ENCODE data around the gene UNG. TPM values are rescaled to one million over a fixed set of nuclear protein-coding genes. Genes with fewer than 3 reads are reported as not detected.

The UNG gene
- total RNA-seq, 2 donors from 2014 or later = 52.0 to 58.1 TPM

DNA sequence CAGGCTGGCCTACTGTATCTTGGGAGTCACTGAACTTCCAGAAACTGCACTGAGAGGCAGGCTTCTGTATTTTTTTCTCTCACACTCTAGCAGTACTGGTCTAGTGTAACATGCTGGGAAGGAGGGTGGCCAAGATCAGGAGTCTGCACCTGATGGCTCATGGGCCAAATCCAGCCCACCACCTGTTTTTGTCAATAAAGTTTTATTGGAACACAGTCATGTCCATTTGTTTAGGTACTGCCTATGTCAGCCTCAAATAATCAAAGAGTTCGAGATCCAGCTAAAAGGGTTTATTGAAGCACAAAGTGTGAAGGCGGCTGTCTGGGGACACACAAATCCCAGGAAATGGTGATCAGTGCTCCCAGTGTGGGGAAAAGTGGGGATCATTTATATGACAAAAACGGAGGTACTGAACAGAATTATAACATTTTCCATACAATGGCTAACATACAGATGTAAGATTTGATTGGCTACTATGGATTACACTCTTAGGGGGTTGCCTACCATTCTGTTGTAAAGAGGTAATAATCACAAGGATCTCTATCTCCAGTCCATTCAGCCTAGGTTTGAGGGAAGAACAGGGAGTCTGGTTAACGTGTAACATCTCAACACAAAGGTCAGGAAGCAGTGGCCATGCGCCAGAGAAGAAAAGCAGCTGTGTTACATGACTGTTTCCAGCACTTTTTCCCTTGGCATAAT, 32.1 kb upstream of the UNG start:
- Mint-ChIP-seq H3K27me3 (ENCODE audit: low read depth) (no peaks in the 10 kb centered on the region), H3K27ac (no peak overlapping the region), H3K4me3 (no peak overlapping the region), H3K36me3 (ENCODE audit: insufficient read depth in 2 of 2) (peaks cover 0 to 4% of the 10 kb centered on the region in 2 donors), H3K4me1 (ENCODE audit: low read depth) (peaks cover 6% of the 10 kb centered on the region), H3K9me3 (no peaks in the 10 kb centered on the region)
- DNase-seq = no peak
- no peak for ATAC-seq (replicated peaks in 1 of 2)

DNA sequence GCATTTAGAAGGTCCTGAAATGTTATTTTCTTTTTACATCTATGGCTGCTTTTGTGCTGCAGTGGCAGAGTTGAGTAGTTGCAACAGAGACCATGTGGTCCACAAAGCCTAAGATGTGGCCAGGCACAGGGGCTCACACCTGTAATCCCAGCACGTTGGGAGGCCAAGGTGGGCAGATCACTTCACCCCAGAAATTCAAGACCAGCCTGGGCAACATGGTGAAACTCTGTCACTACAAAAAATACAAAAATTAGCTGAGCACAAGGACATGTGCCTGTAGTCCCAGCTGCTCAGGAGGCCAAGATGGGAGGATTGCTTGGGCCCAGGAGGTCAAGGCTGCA, 31.6 kb upstream of the UNG start:
- no peak overlapping the region for H3K27ac Mint-ChIP-seq
- no peak overlapping the region for H3K4me3 Mint-ChIP-seq
- H3K36me3 Mint-ChIP-seq (ENCODE audit: insufficient read depth in 2 of 2) = peaks cover 0 to 4% of the 10 kb centered on the region in 2 donors
- no peak for DNase-seq
- H3K4me1 Mint-ChIP-seq (ENCODE audit: low read depth) = peaks cover 6% of the 10 kb centered on the region
- no peaks in the 10 kb centered on the region for H3K9me3 Mint-ChIP-seq
- no peak for ATAC-seq (replicated peaks in 1 of 2)
- H3K27me3 Mint-ChIP-seq (ENCODE audit: low read depth) = no peaks in the 10 kb centered on the region

DNA sequence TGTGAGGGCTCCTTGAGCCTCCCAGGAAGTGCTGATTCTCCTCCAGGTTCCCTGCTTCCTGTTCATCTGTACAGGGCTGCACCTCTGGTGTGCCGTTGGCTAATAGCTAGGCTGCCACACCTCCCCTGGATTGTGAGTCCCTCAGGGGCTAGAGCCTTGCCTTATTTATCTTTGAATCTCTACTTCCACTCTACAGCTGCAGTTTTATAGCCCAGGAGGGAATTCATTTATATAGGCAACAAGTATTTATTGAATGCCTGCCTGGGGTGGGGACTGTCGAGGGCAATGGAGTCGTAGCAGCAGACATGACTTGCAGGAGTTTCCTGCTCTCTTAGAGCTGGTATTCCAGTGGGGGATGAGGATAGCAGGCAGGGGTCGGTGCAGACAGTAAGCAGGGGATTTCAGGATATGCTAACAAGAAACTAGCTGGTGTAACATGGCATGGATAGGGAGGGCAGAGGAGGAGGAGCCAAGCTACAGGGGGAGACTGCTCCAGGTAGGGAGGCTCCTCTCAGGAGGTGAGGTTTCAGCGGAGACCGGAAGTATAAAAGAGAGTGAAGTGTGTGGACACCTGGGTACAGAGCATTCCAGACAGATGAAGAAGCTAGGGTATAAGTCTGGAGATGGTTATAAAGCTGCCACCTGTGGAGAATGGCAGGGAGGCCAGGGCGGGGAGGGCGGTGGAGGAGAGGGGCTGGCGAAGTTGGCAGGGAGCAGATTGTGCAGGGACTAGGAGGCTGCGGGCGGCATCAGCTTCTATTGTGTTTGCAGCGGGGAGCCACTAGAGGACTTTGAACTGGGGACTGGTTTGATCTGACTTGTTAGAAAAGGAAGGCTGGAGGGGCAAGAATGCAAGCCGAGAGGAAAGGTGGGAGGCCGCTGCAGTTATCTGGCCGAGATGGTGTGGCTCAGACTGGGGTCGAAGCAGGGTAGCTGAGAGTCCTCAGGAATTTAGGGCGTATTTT, 27.8 kb upstream of the UNG start:
- H3K9me3 Mint-ChIP-seq = no peaks in the 10 kb centered on the region

DNA sequence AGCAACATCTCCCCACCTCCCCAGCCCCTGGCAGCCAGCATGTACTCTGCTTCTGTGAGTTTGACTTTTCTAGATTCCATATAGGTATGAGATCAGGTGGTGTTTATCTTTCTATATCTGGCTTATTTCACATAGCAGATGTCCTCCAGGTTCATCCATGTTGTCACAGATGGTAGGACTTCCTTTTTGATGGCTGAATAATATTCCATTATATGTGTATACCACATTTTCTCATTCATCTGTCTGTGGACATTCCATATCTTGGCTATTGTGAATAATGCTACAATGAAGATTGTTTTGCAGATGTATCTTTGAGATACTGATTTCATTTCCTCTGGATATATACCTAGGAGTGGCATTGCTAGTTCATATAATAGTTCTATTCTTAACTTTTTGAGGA, 22.5 kb upstream of the UNG start:
- Mint-ChIP-seq H3K36me3 (ENCODE audit: insufficient read depth in 2 of 2) (peaks cover 3 to 30% of the 10 kb centered on the region in 2 donors), H3K9me3 (peaks cover 0 to 2% of the 10 kb centered on the region in 2 donors), H3K27me3 (ENCODE audit: low read depth) (no peaks in the 10 kb centered on the region), H3K4me1 (ENCODE audit: low read depth) (no peaks in the 10 kb centered on the region), H3K4me3 (no peak overlapping the region), H3K27ac (no peak overlapping the region)
- ATAC-seq (replicated peaks in 1 of 2) = no peak
- DNase-seq = no peak

More for the DNA sequence above, 27.8 kb upstream of the UNG start:
- Mint-ChIP-seq H3K4me1 (ENCODE audit: low read depth) (no peaks in the 10 kb centered on the region), H3K36me3 (ENCODE audit: insufficient read depth in 2 of 2) (peaks cover 0 to 4% of the 10 kb centered on the region in 2 donors), H3K27me3 (ENCODE audit: low read depth) (no peaks in the 10 kb centered on the region), H3K27ac (no peak overlapping the region), H3K4me3 (no peak overlapping the region)
- DNase-seq = no peak
- no peak for ATAC-seq (replicated peaks in 1 of 2)

DNA sequence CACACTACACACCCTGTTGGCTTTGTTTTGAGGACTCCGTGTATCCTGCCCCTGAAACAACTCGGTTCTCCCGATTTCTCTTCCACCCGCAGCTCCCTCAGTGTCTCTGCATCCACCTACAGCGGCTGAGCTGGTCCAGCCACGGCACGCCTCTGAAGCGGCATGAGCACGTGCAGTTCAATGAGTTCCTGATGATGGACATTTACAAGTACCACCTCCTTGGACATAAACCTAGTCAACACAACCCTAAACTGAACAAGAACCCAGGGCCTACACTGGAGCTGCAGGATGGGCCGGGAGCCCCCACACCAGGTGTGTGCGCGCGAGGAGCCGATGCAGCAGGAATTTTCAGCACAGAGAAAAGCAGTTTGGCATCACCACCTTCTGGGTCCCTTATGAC, 14.6 kb upstream of the UNG start:
- Mint-ChIP-seq H3K27me3 (ENCODE audit: low read depth) (no peaks in the 10 kb centered on the region), H3K27ac (no peak overlapping the region)
- no peak for ATAC-seq (replicated peaks in 1 of 2)

DNA sequence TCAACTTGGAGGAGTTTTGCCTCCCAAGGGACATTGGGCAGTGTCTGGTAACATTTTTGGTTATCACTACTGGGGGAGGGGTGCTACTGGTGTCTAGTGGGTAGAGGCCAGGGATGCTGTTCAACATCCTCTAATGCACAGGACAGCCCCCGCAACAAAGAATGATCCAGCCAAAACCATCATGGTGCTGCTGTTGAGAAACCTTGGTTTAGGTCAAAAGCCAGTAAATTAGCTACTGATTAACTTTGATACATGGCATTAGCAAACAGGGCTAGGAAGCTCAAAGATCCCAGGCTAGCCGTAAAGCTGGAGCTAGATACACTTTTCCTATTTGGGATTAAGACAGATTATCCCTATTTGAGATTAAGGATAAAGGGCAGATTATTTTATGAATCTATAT, 13.0 kb upstream of the UNG start:
- Mint-ChIP-seq H3K27me3 (ENCODE audit: low read depth) (no peaks in the 10 kb centered on the region), H3K4me3 (no peak overlapping the region), H3K36me3 (ENCODE audit: insufficient read depth in 2 of 2) (peaks cover 4 to 11% of the 10 kb centered on the region in 2 donors), H3K4me1 (ENCODE audit: low read depth) (no peaks in the 10 kb centered on the region), H3K9me3 (peaks cover 0 to 2% of the 10 kb centered on the region in 2 donors), H3K27ac (no peak overlapping the region)
- no peak for ATAC-seq (replicated peaks in 1 of 2)
- DNase-seq = no peak

More for the DNA sequence above, 14.6 kb upstream of the UNG start:
- no peaks in the 10 kb centered on the region for H3K4me1 Mint-ChIP-seq (ENCODE audit: low read depth)
- H3K4me3 Mint-ChIP-seq = no peak overlapping the region
- no peak for DNase-seq
- H3K9me3 Mint-ChIP-seq = peaks cover 0 to 2% of the 10 kb centered on the region in 2 donors
- H3K36me3 Mint-ChIP-seq (ENCODE audit: insufficient read depth in 2 of 2) = peaks cover 5 to 21% of the 10 kb centered on the region in 2 donors

DNA sequence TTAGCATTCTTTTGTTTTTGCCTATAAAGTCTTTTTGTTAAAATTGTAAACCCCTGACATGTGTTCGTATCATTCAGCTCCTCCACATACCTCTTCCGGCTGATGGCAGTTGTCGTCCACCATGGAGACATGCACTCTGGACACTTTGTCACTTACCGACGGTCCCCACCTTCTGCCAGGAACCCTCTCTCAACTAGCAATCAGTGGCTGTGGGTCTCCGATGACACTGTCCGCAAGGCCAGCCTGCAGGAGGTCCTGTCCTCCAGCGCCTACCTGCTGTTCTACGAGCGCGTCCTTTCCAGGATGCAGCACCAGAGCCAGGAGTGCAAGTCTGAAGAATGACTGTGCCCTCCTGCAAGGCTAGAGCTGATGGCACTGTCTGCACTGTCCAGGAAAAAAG, 11.8 kb upstream of the UNG start:
- Mint-ChIP-seq H3K36me3 (ENCODE audit: insufficient read depth in 2 of 2) (peaks cover 0 to 5% of the 10 kb centered on the region in 2 donors), H3K27me3 (ENCODE audit: low read depth) (no peaks in the 10 kb centered on the region), H3K4me1 (ENCODE audit: low read depth) (peaks cover 10% of the 10 kb centered on the region), H3K9me3 (no peaks in the 10 kb centered on the region), H3K4me3 (no peak overlapping the region), H3K27ac (no peak overlapping the region)
- DNase-seq = no peak
- ATAC-seq (replicated peaks in 1 of 2) = no peak

DNA sequence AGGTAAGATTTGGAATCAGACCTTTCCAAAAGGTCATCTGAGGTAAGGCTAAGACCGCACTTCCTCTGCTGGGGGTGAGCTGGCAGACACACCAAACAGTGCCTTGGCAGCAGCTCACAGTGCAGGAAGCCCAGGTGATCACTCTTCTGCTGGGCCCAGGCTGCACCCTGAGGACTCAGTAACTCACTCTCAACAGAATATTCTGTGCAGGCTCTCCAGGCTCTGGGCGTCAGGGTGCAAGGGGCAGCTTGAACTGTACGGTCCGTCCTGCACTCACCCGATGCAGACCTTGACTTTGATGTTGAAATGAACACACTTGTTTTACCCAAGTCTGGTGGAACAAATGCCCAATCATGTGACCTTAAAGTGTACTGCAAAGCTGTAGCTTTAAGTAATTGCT, 10.1 kb upstream of the UNG start:
- Mint-ChIP-seq H3K4me1 (ENCODE audit: low read depth) (peaks cover 24% of the 10 kb centered on the region), H3K36me3 (ENCODE audit: insufficient read depth in 2 of 2) (peaks cover 0 to 6% of the 10 kb centered on the region in 2 donors), H3K27ac (peak overlapping the region; percentile 9), H3K4me3 (no peak overlapping the region), H3K27me3 (ENCODE audit: low read depth) (no peaks in the 10 kb centered on the region), H3K9me3 (no peaks in the 10 kb centered on the region)
- DNase-seq (no peak), ATAC-seq (replicated peaks in 1 of 2) (peak in 1 of 2 donors; percentile 32)

DNA sequence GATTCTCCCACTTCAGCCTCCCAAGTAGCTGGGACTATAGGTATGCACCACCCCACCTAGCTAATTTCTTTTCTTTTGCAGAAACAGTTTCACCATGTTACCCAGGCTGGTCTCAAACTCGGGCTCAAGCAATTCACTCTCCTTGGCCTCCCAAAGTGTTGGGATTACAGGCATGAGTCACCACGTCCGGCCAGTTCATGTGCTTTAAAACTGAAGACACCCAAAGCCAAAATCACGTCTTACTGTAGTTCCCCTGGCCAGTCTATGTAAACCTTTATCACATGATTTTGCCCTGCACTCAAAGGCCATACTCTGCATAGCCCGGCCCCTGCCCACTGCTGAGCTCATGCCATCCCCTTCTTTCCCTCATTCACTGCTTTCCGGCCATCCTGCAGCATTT, 8.6 kb upstream of the UNG start:
- H3K9me3 Mint-ChIP-seq = no peaks in the 10 kb centered on the region
- ATAC-seq (replicated peaks in 1 of 2) (no peak), DNase-seq (no peak)
- H3K4me1 Mint-ChIP-seq (ENCODE audit: low read depth) = peaks cover 39% of the 10 kb centered on the region
- peaks cover 0 to 6% of the 10 kb centered on the region in 2 donors for H3K36me3 Mint-ChIP-seq (ENCODE audit: insufficient read depth in 2 of 2)
- H3K27ac Mint-ChIP-seq = peak overlapping the region; percentile 3
- no peak overlapping the region for H3K4me3 Mint-ChIP-seq
- H3K27me3 Mint-ChIP-seq (ENCODE audit: low read depth) = no peaks in the 10 kb centered on the region

DNA sequence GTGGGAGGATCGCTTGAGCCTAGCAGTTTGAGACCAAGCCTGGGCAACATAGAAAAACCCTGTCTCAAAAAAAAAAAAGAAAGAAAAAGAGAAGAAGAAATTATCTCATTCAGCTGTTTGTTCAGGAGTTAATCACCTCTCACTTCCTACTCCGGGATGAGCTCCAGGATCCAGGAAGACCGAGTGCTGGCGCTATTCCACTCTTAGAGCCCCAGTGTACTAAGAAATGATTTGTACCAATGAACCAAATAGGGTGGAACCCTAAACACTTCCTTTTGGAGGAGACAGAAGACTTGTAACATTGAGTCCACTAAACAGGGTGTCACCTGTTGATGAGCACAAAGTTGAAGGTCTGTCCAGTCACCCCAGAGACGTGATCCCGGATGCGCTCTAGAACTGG, 7.7 kb upstream of the UNG start:
- no peaks in the 10 kb centered on the region for H3K27me3 Mint-ChIP-seq (ENCODE audit: low read depth)
- DNase-seq = no peak
- ATAC-seq (replicated peaks in 1 of 2) = no peak
- peaks cover 47% of the 10 kb centered on the region for H3K4me1 Mint-ChIP-seq (ENCODE audit: low read depth)
- H3K36me3 Mint-ChIP-seq (ENCODE audit: insufficient read depth in 2 of 2) = peaks cover 0 to 6% of the 10 kb centered on the region in 2 donors
- no peaks in the 10 kb centered on the region for H3K9me3 Mint-ChIP-seq
- H3K4me3 Mint-ChIP-seq = no peak overlapping the region
- H3K27ac Mint-ChIP-seq = no peak overlapping the region

DNA sequence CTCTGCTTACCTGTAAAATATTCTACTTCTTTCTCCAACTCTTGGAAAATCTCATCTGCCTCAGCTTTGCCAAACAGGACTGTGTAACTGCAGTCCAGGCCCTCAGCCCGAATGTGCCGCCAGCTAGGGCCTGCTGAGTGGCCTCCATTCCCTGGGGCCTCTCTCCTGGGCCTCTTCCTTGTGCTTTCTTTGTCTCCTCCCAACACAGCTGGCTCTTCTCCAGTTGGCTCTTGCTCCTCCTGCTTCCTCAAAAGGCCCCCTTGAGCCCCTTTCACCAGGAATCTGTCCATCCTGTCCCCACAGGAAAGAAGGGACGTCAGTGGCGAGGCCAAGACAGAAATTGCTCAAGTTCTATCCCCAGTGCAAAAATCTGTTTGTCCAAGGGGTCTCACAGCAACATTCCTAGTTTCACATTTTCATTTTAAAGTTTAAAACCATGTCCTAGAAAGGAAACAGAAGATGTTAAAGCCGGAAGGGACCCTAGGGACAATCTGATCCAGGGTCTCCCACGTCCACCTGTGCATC, 4.8 kb upstream of the UNG start:
- Mint-ChIP-seq H3K9me3 (no peaks in the 10 kb centered on the region), H3K27ac (peak overlapping the region; percentile 96), H3K4me3 (peak overlapping the region; percentile 78 to 95), H3K36me3 (ENCODE audit: insufficient read depth in 2 of 2) (peaks cover 0 to 3% of the 10 kb centered on the region in 2 donors), H3K4me1 (ENCODE audit: low read depth) (peaks cover 47% of the 10 kb centered on the region), H3K27me3 (ENCODE audit: low read depth) (no peaks in the 10 kb centered on the region)
- DNase-seq (no peak), ATAC-seq (replicated peaks in 1 of 2) (no peak)

DNA sequence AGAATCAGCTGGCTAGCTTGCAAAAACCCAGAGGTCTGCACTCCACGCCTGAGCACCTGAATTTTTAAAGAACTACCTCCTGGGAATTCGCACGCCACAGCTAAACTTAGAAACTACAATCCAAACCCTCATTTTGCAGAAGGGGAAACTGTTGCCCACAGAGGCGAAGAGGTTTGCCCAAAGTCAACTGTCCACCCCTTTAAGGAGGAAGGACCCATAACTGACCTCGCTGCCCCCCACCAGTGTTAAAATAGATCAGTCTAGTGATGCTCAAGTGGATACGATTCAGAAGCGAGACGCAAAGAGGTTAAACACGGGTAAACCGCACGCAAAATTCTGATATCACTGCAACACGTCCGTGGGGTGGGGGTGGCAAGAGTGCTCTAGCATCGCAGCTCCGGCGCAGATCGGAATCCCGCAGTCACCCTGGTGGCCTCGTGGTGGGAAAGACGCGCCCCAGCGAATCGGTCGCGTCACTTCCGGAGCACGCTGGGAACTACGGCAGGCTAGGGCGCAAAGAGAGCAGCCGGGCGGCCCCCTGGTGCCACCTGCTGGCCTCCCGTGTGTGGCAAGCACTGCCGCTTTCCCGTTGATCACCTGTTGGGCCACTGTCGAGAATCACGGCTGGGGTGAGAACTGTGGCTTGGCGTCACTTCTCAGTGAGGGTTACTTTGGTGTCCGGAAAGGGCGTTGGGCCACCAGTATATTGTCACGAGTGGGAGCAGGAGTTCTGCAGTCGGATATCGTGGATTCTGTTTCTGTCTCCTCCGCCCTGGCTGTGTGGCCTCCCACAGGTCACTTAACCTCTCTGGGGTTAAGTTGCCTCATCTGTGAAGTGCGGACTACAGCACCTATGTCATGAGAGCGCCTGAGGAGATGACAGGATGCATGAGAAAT, 4.1 kb upstream of the UNG start, which contains the start of gene ALKBH2:
ALKBH2 (minus strand) TSS at position 451 of the 897 bp plus-strand sequence. CDS start 686 bp downstream, outside the sequence.
- Mint-ChIP-seq H3K4me3 (peak within 1 kb of the TSS; percentile 78 to 95), H3K36me3 (ENCODE audit: insufficient read depth in 2 of 2) (peaks cover under 1 to 3% of the 10 kb centered on the region in 2 donors), H3K27me3 (ENCODE audit: low read depth) (no peaks in the 10 kb centered on the region), H3K27ac (peak within 1 kb of the TSS; percentile 96), H3K9me3 (no peaks in the 10 kb centered on the region), H3K4me1 (ENCODE audit: low read depth) (peaks cover 48% of the 10 kb centered on the region)
- ATAC-seq (replicated peaks in 1 of 2) (peak; percentile 76 to 77), DNase-seq (peak; percentile 95 to 96)

Measured in activated T-cell treated with anti-CD3 and anti-CD28 coated beads, Interleukin-2, amount 50 U/mL, for 72 hours (primary cell).